T-helper 2 cell treated with Interferon-gamma antibody and Interleukin-4, amounts not matched to agents 100 ng/mL and 5 ng/mL, for 36 hours (primary cell): ENCODE measurements around the gene APPBP2. TPM values are rescaled to one million over a fixed set of nuclear protein-coding genes. Genes with fewer than 3 reads are reported as not detected.
"Not testable (repeated sequence)": the region's sequence is repeated elsewhere in the genome, so short reads cannot be mapped to it uniquely, and the experiment has no call there.

Experiments used
- intact Hi-C: fragments of 100-400 bp; cut with micrococcal nuclease; formaldehyde crosslinking; loops from one replicate; pipeline ENCODE4 v1.15.1; 2023
- total RNA-seq: library from RNA; stranded (reverse); gene quantifications from 2 replicates; pipeline ENCODE4 v1.2.3, GENCODE V29; 2022

The APPBP2 gene
- total RNA-seq, 1 donor from 2014 or later = 30.2 TPM

DNA sequence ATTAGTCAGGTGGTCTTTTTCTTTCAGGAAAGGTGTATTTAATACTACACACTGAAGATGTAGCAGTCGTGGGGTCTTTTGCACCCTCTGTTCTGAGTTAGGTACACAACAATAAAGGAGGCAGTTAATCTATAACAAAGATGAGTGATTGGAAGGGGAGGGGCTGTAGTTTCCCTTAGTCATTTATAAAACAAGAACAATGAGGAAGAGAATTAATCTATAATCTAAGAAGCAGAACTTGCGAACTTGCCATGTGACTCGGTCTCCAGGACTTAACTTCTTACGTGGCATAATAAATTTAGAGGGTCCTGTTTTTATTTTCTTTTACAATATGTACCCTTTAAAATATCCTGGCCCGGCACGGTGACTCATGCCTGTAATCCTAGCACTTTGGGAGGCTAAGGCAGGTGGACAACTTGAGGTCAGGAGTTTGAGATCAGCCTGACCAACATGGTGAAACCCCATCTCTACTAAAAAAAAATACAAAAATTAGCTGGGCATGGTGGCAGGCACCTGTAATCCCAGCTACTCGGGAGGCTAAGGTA, 8.6 kb upstream of the APPBP2 start:
- intact Hi-C loops = no loop called here

DNA sequence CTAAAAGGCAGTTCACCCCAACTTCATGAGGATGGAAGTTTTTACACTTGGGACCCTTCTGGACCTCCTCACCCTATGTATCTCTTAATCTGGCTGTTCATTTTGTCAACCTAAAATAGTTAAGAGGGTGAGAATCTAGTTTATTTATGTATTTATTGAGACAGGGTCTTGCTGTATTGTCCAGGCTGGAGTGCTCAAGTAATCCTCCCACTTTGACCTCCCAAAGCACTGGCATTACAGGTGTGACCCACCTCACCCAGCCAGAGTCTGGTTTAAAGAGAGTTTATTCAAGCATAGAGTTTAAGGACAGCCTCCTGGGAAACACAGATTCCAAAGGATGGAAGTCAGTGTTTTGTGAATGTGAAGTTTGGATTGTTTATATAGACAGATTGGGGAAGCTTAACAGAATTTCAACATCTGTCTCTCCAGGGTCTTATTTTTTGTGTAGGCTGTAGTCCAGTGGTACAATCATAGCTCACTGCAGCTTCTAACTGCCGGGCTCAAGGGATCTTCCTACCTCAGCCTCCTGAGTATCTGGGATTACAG, 8.0 kb upstream of the APPBP2 start:
- intact Hi-C loops = no loop called here

- intact Hi-C loops = loop anchor here (10.0 kb wide), 1 partner anchor 385 kb away; the partner anchor contains the start of gene CA4
These were observed 3.8 kb upstream of the APPBP2 start for GRCh38 chr17:60529806-60530205.

DNA sequence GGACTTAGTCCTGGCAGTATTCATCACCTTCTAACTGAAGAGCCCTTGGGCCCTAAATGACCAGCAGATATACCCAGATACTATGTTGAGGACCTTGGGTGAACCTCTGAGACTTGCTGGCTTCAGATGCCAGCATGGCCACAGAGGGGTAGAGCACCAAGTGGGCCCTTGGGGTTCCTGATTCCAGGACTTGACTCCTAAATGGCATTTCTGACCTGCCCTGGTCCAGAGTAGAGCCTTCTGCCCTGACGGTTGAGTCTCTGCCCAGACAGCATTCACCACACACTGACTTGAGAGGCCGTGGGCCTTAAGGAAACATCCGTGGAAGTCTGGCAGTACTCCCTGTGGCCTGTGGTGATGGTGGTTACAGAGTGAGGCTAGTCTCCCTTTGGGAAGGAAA, 2.8 kb upstream of the APPBP2 start:
- intact Hi-C loops = loop anchor here (10.0 kb wide), 1 partner anchor 384 kb away; the partner anchor contains the start of gene CA4

- intact Hi-C loops = loop anchor here (2.0 to 10.0 kb wide), 2 partner anchors 149 to 383 kb away; partner anchors contain the start of genes BCAS3 and CA4
These were observed 1.7 kb upstream of the APPBP2 start for GRCh38 chr17:60527701-60528100.

GRCh38 chr17:60526726-60527125, 684 bp upstream of the APPBP2 start:
- intact Hi-C loops = loop anchor here (1.0 to 10.0 kb wide), 3 partner anchors 75 to 382 kb away; partner anchors contain the start of genes BCAS3 and CA4

DNA sequence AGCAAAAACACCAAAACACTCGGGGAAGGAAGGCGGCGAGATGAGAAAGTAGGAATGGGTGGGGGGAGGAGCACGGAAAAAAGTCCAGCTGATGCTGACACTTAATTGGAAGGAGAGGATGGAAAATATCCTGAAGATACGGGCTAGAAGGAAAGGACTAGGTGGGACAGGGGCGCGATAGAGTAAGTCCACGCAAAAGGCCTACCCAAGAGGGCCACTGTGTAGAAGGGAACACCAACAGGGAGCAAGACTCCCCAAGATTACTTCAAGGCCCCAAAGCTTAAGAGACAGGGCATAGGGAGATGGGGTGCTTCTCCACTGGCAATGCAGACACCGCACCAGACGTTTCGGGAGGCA, 736 bp downstream of the APPBP2 start:
- intact Hi-C loops = loop anchor here (1.0 to 10.0 kb wide), 2 partner anchors 133 to 381 kb away; partner anchors contain the start of genes CA4 and USP32

DNA sequence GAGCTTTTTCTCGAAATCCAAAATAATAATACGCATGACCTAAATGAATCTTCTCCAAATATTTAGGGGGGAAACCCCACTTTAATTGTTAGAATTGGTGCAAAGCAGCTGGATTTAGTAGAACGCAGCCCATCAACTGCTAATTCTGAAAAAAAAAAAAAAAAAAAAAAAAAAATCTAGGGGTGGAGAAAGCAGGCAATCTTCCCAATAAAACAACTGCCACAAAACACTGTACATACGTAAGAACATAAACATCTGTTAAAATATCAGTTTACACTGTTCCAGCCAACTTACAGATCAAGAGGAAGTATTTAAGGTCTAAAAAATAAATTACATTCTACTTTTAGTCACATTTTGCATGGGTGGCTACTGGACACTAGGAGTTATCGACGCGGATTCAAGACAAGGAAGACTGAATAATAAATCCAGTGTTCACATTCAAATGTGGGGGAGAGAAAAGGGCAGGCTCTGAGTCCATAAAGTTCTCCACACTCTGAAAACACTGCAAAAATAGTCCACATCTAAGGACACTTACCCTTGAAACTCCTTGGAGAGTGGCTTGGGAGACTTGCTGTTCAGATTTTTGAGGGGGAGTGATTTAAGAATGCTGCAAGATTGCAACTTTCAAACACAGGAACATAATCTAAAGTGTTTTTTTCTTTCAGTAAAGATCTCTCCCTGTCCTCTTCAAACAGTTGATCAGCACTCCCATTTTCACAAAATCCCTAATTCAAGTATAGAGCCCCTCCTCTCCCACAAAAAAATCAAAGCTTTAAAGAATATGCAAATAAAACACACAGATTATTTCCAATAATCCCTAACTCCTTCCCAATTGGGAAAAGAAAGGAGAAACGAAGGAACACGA, 1.3 kb downstream of the APPBP2 start:
- intact Hi-C loops = loop anchor here (1.0 to 10.0 kb wide), 2 partner anchors 132 to 380 kb away; partner anchors contain the start of genes CA4 and USP32

GRCh38 chr17:60523822-60524221, 2.2 kb downstream of the APPBP2 start:
- intact Hi-C loops = loop anchor here (10.0 kb wide), 1 partner anchor 379 kb away; the partner anchor contains the start of gene CA4

GRCh38 chr17:60522889-60523626, 3.0 kb downstream of the APPBP2 start:
- intact Hi-C loops = loop anchor here (10.0 kb wide), 1 partner anchor 378 kb away; the partner anchor contains the start of gene CA4

GRCh38 chr17:60519795-60520194, 6.2 kb downstream of the APPBP2 start:
- intact Hi-C loops = loop anchor here (10.0 kb wide), 1 partner anchor 375 kb away; the partner anchor contains the start of gene CA4

DNA sequence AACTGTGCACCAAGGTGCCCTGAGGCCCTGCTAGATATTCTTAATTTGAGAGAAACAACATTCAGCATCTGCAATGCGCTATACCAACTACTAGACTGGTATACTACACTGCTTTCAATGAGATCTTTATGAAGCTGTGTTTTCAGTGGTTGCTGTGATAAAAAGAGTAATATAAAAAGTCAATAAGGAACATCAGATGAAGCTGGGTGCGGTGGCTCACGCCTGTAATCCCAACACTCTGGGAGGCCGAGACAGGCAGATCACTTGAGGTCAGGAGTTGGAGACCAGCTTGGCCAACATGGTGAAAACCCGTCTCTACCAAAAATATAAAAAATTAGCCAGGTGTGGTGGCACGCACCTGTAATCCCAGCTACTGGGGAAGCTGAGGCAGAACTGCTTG, 10.4 kb downstream of the APPBP2 start:
- intact Hi-C loops = not testable (repeated sequence)

GRCh38 chr17:60515199-60515598, 10.8 kb downstream of the APPBP2 start:
- intact Hi-C loops = not testable (repeated sequence)

DNA sequence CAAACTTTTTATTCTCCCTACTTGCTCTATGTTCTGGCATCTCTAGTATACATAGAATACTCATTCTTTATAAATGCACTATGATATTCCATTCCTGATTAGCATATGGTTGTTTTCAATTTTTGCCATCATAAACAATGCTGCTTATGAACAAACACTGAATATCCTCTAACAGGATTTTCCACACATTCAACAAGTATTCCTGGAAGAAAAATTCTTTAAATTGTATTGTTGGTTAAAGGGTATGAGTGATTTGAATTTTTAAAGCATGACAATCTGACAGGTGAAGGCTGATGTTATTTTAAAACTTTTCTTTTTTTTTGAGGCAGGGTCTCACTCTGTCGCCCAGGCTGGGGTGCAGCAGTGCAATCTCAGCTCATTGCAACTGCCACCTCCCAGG, 11.5 kb downstream of the APPBP2 start:
- intact Hi-C loops = no loop called here

GRCh38 chr17:60514053-60514452, 12.0 kb downstream of the APPBP2 start:
- intact Hi-C loops = no loop called here

DNA sequence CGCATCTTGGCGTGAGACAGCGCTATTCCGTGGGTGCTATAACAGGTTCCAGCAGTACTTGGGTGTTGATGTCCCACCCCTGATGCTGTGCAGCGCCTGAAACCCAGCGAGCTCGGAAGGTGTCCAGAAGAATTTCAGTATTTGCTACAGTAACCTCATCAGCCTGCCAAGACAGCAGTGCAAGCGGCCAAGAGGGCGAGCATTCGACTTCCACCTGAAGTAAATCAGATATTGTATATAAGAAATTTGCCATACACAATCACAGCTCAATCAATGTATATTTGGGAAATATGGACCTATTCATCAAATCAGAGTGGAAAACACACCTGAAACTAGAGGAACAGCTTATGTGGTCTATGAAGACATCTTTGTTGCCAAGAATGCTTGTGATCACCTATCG, 13.0 kb downstream of the APPBP2 start:
- intact Hi-C loops = no loop called here

DNA sequence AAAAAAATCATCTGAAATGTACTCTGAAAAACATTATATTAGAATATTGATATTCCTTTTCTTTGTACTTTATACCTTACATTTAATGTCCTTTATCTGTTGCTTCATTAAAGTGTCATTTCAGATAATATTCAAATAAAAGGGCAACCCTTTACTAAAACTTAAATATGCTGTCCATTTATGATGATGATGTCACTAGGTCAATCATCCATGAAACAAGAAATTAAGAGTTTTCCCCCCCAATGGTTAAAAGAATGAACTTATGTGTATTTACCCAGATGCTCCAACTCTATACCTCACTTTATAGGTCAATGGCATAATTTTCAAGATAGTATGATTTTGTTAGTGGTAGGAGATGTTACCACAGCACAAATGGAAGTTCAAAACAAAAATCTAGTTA, 15.3 kb downstream of the APPBP2 start:
- intact Hi-C loops = no loop called here

- intact Hi-C loops = no loop called here
These were observed 16.0 kb downstream of the APPBP2 start for GRCh38 chr17:60510031-60510430.

DNA sequence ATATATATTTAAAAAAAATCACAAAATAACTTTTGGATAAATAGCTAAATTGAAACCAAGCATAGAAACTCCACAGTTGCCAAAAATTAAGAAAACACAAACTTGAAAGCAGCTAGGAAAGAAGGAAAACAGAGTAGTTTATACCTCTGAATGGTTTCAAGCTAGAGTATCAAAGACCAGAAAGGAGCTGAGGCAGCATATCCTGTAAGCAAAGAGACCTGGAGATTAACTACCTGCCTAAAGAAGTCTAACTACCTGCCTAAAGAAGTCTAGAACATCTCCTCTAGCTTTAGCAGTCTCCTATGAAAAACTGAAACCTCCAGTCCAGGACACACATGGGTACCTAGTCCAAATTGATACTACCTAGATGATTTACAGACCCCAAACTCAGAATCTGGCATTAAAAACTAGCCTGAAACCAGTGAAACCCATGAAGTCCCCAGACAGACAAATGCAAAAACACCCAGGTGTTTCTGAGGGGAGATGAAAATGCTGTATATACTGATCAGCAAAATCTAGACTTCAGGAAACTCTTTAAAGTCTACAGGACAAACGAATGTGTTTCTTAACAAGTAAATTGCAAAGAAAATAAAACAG, 17.6 kb downstream of the APPBP2 start:
- intact Hi-C loops = no loop called here

GRCh38 chr17:60506312-60506711, 19.7 kb downstream of the APPBP2 start:
- intact Hi-C loops = no loop called here

DNA sequence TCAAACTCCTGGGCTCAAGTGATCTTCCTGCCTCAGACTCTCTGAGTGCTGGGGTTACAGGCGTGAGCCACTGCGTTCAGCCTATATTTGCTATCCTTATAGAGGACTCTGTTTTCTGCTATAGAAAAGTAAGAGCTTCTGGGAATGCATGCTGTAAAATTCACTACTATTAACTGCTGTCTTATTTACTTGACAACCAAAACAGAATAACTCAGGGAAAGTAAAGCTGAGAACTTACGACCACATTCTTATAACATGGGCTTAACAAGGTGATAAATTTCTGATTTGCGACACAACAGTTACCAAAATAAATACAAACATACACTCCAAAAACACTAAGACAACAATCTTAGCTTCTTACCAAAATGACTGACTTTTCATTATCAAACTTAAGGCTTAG, 23.9 kb downstream of the APPBP2 start:
- intact Hi-C loops = no loop called here
